ENCODE measurements around the gene POMC. TPM values are rescaled to one million over a fixed set of nuclear protein-coding genes. Genes with fewer than 3 reads are reported as not detected.

POMC gene
- total RNA-seq, 1 experiment from 2014 or later = 1.6 TPM

GRCh38 chr2:25184254-25184653 lies 15.9 kb upstream of the POMC start:
- H3K23ac ChIP-seq (ENCODE audit: insufficient read length, low read depth, low read length) = no peak overlapping the region
- H3K4me1 Mint-ChIP-seq = no peaks in the 10 kb centered on the region; a peak in 1 of 4 replicates
- no peak for TF ChIP-seq CTCF (conservative IDR thresholded peaks at IDR 0.05)
- H3K56ac ChIP-seq (ENCODE audit: insufficient read length, low read depth, low read length) = no peak overlapping the region
- H4K91ac ChIP-seq (ENCODE audit: insufficient read length, low read depth, low read length) = no peak overlapping the region
- H3K23me2 ChIP-seq (ENCODE audit: insufficient read length, low read depth, low read length, poor library complexity, severe bottlenecking) = no peaks in the 10 kb centered on the region
- H2BK12ac ChIP-seq (ENCODE audit: insufficient read length, low read depth, low read length) = no peak overlapping the region
- no peaks in the 10 kb centered on the region for H3K79me1 ChIP-seq (ENCODE audit: insufficient read depth, low read depth, low read length, poor library complexity, severe bottlenecking)
- H3K9me3 Mint-ChIP-seq = no peaks in the 10 kb centered on the region
- H3K27ac Mint-ChIP-seq = no peak overlapping the region
- H3K79me2 ChIP-seq (ENCODE audit: insufficient read depth, low read length) = no peaks in the 10 kb centered on the region
- no peak overlapping the region for H2BK5ac ChIP-seq (ENCODE audit: insufficient read length, low read length)
- WGBS (ENCODE audit: extremely low coverage, insufficient read length, low lambda C conversion rate) = no CpG with 5 or more reads among the region's 5 CpGs
- no peak overlapping the region for H3K4ac ChIP-seq (ENCODE audit: low read depth, low read length)
- no peaks in the 10 kb centered on the region for H4K20me1 ChIP-seq (ENCODE audit: control insufficient read depth, insufficient read depth, insufficient read length)
- no peak overlapping the region for H3K4me3 Mint-ChIP-seq
- H3K14ac ChIP-seq (ENCODE audit: insufficient read depth, low read length) = no peak overlapping the region
- no peak overlapping the region for H3K4me2 ChIP-seq (ENCODE audit: insufficient read depth, insufficient read length, low read length)
- H3K9me3 ChIP-seq (ENCODE audit: control insufficient read depth, low read depth, low read length) = no peaks in the 10 kb centered on the region
- no peak overlapping the region for H4K8ac ChIP-seq (replicated peaks; ENCODE audit: insufficient read length, low read depth, low read length)
- no peak overlapping the region for H3K9ac ChIP-seq (ENCODE audit: extremely low read depth, insufficient read length, low read length)
- no peak overlapping the region for H2BK20ac ChIP-seq (ENCODE audit: low read depth, low read length, poor library complexity, severe bottlenecking)
- DNase-seq = no peak
- H2BK120ac ChIP-seq (ENCODE audit: low read depth, low read length, poor library complexity, severe bottlenecking) = no peak overlapping the region
- H3K27me3 Mint-ChIP-seq (ENCODE audit: low read depth) = peaks cover 10% of the 10 kb centered on the region
- H2BK15ac ChIP-seq (ENCODE audit: low read depth, low read length) = no peak overlapping the region
- no peaks in the 10 kb centered on the region for H3K4me1 ChIP-seq (ENCODE audit: insufficient read depth, low read length)
- H3K27ac ChIP-seq (ENCODE audit: insufficient read length, low read depth, low read length) = no peak overlapping the region
- H2AFZ ChIP-seq (ENCODE audit: low read length) = no peak overlapping the region
- H3T11ph ChIP-seq (ENCODE audit: low read length) = no peak overlapping the region
- no peaks in the 10 kb centered on the region for H3K27me3 ChIP-seq (ENCODE audit: insufficient read depth, low read length)
- no peak overlapping the region for H3K18ac ChIP-seq (ENCODE audit: insufficient read length, low read depth, low read length)
- H2AK5ac ChIP-seq (ENCODE audit: insufficient read length, low read length) = no peak overlapping the region
- H3K36me3 Mint-ChIP-seq (ENCODE audit: insufficient read depth in 1 of 3, low read depth in 3 of 3) = no peaks in the 10 kb centered on the region; a peak in 1 of 7 replicates
- H4K5ac ChIP-seq (ENCODE audit: insufficient read length, low read depth, low read length) = no peak overlapping the region
